HG02571 (cell line): ENCODE measurements around the gene AFF3.

ENCODE experiments used
- ATAC-seq: cut with Tn5 transposase; IDR thresholded peaks from one replicate; pipeline ENCODE4 v1.9.1; 2021; ENCODE audit warnings: mild to moderate bottlenecking, moderate library complexity; ENCODE audit not compliant: unreplicated experiment

Gene AFF3

DNA sequence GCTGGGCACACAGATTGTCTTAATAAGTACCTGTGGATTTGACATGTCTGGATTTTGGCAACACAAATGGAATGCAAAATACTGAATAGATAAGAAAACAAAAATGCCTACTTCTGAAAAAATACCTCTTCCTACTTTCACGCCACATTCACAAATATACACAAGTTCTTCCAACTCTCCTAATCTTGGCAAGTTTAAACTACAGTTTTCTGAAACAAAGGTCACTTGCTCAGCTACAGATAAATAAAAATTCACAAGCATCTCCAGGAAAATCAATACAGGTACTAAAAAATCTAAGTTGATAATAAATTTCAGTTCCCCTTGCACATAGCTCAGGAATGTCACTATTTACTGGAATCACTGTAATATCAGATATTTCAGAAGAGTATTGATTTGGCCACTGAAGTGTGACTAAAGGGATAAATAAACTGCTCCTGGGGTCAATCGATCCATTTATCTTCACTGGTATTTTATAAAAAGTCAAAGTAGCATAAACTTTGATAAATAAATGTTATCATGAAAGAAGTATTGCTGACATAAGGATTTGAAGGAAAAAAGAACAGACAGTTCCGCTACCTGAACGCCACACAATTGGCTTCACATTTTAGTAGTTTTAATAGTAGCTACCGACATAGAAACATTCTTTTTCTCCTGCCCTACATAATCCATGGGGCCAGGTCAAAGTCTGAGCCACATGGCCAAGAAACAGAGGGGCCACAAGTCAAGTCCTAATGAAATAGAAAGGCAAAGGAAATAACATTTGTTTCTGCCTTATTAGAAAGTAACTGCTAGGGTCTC is 243.1 kb downstream of the AFF3 start:
- ATAC-seq: no peak

DNA sequence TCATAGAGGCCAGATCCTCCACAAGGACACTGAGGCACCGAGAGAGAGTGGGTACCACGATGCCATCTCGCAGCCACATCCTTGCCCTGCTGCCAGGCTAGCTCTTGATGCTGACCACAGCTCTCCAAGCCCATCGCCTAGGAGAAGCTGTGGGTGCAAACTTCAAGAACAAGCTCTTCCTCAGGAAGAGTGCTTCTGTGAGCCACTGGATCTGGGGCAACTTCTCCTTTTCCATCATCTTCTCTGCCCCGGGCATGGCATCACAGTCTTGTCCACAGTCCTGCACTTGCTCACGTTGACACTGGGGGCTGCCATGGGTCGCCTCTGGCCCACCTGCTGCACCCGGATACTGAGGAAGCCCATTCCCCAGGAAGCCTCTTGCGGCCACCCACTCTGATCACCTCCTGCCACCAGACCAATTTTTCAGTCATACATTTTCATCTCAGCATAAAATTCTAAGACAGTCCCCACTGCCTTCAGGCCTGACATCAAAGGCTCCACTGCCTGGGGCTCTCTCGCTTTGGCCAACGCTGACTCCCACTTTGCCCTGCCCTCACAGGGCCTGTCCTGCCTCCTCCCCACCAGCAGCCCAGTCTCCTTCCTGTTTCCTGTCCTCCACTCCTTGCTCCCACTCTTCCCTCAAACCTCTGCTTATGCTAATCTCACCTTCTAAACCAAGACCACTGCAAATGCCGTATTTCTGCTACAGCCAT is 243.9 kb downstream of the AFF3 start:
- no peak for ATAC-seq

DNA sequence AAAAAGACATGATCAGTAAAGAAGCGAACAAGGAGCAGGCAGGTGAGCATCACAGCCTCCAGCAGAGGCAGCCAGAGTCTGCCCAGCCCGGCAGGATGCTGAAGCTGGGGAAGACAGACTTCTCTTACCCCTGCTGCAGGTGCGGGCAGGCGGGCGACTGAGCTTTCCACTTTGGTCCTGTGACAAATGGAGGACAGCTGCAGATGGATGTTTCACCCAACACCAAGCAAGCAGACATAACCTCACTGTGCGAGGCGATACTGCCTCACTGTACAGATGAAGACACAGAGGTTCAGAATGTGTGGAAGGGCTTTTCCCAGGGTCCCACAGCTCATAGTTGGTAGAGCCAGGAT is 251.0 kb downstream of the AFF3 start:
- ATAC-seq: no peak

DNA sequence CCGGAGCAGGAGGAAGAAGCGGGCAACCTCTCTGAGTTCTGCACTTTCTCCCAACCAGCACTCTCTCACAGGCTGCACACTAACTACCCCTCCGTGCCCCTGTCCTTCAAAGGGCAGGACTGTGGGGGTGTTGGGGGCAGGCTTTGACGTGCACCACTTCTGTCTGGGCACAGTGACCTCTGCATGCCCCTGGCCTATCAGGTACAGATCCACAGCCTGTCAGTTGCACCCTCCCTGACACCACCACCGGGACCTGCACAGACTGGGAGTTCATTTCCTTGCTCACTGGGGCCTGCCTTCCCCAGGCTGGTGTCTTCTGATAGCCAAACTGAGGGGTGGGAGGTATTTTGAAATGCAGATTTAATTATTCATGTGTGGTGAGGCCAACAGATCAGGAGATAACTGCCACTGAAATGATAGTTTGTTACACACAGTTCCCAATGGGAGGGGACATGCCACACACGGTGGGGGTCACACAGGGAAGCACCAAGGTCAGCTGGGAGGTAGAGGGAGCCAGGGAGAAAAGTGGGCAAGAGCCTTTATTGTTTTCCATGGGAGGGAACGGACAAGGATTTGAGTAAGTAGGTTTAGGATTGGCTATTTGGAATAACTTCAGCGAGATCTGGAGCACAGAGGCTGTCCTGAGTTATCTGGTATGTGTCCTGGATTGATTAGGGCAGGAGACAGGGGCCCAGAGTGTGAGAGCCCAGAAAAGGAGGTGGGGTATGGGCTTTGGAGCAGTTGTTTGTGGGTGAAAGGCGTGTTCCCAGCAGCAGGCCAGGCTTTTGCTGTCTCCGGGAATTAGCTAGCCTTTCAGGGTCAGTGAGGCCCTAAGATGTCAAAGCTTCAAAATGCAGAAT is 251.6 kb downstream of the AFF3 start:
- ATAC-seq: no peak

DNA sequence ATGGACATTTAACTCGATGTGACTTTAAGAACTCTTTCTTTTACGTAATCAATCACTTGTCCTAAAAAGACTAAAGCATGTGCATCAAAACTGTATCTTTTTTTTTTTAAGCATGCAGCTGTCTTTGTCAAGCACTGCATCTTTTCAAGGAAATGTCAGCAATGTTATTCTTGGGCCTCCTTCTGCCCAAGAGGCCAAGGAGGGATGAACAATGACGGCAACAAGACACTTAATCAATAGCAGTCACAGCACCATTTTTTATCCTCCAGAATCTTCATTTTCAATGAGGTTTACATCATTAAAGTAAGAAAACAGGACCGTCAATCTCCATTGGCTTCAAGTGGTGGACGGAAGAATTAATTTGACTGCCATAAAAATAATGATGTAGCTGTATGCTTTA is 253.8 kb downstream of the AFF3 start:
- no peak for ATAC-seq

DNA sequence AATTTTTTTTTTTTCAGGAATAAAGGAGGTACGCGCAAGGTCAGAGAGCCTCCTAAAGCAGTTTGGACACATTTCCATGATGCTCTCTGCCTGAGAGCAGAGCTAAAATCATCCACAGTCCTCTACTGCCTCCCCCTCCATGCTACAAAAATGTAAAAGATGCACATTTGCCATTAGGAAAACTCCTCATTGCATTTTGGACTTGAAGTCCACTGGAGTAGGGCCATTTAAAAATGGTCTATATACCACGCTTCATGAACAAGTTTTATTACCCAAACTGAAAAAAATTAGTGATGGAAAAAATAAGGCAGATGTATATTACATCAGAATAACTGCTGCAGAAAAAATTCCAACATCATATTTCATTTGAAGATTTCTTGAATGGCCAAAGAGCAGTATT is 256.0 kb downstream of the AFF3 start:
- ATAC-seq: no peak

DNA sequence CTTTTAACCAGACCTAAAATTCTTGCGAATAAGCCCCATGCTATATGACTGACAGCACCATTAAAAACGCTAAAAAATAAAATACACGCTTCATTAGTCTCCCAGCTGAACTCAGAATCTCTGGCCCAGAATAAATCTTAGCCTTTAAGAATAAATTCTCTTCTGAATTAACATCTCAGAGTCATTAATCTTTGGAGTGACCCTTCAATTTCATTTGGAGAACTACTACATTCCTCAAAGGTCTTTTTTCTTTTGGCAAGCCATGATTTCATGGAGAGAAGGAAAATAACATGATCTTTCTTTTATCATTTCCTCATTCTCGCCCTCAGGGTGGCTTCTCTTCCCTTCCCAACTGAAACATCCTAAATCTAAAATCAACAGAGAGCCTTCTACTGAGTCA is 259.0 kb downstream of the AFF3 start:
- no peak for ATAC-seq

DNA sequence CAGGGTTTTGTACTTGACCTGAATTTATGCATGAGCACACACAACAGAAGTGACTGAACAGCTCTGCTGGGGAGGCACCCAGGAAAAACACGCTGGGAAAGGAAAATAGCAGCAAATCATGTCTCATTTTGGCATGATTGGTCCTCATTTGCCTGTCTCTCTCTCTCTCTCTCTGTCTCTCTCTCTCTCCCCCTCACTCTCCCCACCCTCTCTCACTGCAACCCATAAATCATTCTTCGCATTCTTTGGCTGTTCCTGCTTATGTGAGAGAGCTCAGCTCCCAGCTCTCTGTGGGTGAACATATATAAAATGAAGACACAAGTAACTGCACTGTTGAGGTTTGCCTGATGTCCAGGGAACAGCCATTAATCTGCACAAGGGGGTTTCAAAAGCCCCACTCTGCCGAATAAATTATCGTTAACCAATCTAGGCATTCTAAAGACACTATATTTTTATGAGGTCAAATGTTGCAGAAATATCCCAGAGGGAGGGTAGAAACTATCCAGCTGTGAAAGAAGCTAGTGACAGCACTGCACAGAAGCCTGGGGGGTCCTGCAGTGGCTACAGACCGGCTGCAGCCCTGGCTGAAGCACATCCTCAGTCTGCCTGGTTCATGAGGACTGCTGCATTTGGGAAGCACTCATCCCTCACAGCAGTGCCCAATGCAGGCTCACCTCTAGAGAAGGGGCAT is 260.3 kb downstream of the AFF3 start:
- no peak for ATAC-seq

DNA sequence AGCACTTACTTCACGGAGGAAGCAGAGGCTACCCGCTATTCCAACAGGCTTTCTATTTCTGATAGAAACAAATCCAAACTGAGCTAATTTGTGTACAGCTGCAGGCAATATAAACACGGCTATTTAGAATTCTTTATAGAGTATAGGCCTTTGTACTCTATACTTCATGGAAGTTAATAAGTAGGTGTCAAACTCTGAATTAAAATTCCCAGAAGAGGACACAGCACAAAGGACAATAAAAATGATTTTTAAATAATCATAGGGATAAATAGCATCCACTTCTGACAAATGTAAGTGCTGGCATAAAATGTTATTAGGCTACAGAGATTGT is 261.5 kb downstream of the AFF3 start:
- no peak for ATAC-seq

DNA sequence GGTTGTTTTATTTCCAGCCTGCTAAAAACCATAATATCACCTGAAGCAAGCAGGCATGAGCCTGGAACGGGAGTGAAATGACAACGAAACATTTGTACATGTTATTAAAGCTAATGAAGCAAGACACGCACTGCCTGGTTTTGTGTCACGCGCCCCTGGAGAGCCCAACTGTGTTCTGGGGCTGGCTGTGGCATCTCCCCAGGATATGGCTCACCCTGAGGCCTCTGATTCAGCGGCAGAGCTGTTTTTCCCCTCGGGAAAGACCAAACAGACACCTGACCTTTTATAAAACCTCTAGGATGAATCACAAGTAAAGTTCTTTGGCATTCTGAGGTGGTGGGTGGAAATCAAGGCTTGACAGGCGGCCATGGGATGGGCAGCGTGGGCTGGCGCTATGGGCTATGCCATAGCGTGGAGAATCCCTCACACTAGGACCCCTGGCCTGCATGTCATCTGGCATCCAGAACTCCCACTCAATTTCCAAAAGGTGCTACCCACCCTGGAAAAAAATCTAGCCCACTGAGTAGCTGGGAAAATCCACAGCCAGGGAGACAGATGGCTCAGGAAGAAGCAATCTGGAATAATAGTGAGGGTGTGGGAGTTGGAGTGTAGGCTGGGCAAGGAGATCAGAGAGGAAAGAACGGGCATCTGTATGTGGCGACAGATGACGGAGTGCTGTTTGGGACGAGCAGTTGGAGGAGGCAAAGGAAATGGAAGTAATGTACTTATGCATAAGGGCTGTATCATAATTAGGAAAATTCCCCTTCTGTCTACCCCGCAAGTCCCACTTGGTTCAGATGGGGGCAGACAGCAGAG is 262.0 kb downstream of the AFF3 start:
- no peak for ATAC-seq

DNA sequence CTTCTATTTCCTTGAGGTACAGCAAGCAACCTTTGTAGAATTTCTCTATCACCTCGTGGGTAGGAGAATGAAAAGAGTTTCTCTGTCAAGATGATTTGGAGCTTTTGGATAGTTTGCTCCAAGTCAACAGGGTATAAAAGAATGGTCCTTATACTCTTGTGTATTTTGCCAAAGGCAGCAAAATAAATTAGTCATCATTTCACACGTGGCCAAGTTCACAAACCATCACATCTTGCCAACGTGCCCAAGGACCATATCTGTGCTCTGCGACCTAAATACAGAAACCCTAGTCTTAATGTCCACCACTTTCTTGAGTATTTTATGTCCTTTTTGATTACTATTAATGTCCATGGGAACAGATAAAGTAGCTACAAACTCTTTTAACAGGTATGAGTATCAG is 262.9 kb downstream of the AFF3 start:
- no peak for ATAC-seq

DNA sequence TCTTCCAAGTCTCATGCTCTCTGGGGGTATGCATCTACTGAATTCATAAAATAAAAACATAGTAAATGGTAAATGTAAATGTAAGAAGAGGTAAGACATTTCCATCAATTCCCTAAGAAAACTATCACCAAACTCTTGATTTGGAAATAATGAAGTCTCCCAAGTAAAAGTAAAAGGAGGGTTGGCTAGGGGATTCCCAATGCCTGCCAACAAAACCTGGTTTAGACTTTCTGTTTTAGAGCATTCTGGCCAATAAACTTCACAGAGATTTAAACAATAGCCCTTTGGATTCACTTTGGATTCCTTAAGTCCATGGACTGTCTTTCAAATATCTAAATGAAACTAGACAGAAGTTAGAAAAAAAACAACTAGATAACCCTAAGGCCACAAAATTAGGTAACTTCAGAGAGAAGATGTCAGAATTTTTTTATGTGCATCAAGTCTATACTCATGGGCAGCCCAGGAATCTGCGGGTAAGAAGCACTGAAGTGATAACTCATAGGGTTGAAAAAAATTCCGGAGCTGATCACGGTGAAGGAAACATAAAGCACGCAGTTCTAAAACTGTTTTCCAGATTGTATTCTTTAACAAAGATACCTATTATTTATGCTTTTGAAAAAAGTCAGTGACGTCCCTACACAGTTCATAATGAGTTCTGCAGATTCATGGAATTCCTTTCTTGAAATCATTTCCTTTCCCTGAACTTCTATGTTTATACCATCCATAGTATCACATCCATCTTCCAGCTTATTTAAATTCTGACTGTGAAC is 263.6 kb downstream of the AFF3 start:
- ATAC-seq: no peak

DNA sequence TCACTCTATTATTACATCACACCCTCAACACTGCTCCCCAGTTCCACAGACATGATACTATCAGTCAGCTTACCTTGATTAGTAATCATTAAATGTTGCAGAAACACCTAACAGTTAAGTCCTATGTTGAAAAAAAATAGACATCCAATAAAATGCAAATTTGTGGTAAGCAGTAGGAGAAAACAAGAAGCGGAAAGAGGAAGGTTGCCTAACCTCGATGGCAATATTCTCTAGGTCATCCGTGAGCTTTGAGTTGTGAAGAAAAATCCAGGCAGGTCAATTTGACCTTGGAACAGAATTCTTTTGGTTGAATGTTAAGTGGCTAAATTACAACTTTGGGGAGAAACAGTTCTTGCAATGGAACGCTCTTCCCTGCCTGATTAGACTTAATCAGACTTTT is 264.4 kb downstream of the AFF3 start:
- ATAC-seq: no peak

DNA sequence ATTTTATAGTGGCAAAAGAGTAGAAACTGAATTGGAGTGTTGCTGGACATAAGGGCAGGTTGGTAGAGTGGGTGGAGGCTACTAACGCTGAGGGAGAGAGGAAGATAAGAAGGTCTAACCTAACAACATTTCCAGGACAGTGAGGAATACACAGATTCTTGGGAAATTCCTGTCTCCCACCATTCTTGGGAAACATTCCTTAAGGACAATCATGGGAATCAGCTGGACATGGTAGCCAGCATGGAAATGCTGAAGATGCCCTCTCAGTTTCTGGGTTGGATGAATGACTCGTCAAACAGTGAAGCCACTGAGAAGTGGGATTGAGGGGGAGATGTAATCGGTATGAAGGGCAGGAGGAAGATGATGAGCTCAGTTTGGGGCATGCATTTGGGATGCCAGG is 265.4 kb downstream of the AFF3 start:
- ATAC-seq: no peak

DNA sequence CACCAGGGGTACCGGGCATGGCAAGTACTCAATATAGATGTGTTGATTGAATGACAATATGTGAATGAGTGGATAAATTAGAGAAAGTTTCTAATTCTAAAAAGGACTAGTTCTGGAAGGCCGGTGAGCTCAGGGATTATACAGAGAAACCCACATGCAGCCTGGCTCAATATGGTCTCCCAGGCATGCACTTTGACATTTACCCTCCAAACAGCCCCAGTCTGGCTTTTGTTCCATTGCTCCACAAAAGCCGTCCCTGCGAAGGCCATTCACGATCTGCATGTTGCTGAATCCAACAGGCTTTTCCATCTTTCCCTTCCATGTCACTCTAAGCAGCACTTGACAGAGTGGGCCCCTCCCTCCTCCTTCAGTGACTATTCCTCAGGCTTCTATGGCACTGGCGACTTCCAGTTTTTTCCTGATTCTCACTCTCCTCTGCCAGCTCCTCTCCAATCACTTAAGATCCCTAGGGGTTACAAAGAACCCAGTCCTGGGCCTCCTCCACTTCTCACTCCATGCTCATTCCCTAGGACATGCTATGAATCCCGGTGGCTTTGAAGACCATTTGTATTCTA is 266.7 kb downstream of the AFF3 start:
- ATAC-seq: no peak

DNA sequence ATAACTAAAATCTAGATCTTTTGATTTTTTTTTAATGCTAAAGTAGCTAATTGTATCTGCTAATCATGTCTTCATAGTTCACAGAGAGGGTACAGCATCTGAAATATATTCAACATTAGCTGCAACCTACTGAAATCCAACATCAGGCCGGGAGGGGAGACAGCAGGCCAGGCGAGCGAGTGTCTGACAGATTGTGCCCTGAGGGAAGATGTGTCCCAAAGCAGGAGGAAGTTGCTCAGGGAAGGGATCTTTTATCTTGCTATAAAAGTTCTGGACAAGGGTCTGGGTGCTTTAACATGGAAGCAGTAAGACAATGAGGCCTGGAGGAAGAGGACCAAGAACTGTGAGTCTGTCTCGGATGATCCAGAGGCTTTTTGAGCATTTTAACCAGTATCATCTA is 274.1 kb downstream of the AFF3 start:
- ATAC-seq: no peak

DNA sequence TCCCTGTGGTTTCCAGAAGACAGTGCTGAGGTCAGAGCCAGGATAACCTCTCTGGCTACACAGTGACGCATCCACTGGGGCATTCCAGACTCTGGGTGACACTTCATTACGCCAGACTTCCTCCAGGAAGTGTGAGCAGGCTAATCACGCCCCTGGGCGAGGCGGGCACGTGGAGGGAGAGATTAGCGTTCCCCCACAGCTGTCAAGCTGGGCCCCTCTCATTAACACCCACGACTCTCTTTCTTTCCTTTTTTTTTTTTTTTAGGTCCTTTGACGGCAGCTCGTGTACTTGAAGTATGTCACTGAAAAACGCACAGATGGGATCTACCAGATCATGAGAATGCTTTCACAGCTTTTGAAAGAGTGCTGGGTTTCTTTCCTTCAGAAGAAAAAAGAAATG is 274.6 kb downstream of the AFF3 start:
- ATAC-seq: no peak

DNA sequence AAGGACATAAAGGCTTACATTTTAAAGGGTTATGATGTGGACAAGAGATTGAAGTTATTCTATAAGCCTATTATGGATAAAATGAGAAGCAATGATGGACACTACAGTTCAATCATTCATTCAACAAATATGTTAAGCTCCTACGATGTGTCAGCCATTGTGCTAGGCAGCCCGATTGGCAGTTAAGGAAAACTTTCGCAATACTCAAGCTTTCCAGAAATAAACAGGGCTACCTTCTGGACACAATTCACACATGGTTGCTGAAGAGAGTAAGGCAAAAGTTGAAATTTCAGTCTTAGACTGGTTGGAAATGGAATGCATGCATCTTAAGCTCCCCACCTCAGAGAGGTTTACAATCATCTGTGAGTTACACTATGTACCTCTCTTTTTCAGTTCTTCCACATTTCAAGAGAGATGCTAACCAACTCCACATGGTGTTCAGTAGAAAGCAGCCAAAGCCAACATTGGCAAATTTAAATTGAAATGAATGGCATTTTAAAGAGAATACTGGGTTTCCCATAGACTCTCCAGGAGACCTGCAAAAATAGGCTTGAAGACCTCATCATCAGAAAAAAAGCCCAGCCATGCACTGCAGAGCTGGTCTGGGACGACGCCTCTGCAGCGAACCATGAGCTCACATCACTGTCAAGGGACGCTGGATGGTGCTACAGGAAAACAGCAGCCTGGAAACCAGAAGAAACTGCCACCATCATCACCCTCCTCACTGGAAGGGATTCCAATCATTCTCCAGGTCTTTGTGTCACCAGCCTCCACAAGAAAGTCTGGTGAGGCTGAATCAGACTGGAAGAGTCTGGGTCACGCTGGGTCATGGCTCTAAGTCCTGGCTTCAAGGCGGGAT is 276.3 kb downstream of the AFF3 start:
- no peak for ATAC-seq
